ENCODE measurements around the gene MAPKAPK2.

MAPKAPK2 gene

DNA sequence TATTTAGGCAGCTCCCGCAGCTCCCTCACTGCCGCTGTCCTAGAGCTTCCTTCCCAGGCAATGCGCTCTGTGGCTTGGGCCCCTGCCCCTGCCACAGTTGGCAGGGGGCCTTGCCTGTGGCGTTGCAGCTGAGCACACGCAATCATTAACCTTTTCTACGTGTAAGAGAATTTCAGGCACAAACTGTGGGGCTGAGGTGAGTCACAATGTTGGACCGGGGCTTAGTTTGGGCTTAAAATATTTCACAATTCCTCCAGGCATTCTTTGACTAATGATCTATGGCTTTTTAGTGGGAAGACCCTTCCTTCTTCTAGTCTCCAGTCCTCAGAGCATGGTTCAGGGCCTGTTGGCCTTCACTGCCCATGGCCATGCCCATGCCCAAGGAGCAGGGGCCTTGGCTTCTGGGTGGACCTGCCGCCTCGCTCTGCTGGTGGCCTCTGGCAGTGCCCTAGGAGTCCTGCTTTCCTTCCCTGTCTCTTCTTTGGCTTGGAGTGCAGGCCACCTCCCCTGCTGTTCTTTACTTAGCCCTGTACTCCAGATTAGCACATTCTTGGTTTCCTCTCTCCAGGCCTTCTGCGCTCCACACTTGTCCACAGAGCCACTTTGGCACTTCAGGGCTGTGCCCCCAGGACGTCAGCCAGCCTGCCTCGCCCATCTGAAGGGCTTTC, 39.2 kb downstream of the MAPKAPK2 start:
- DNase-seq, result no peak

- peak; percentile 63 for DNase-seq
Observed at GRCh38 chr1:206725109-206725963, 40.6 kb downstream of the MAPKAPK2 start.

GRCh38 chr1:206727981-206728696, 43.4 kb downstream of the MAPKAPK2 start:
- no peak for DNase-seq

DNA sequence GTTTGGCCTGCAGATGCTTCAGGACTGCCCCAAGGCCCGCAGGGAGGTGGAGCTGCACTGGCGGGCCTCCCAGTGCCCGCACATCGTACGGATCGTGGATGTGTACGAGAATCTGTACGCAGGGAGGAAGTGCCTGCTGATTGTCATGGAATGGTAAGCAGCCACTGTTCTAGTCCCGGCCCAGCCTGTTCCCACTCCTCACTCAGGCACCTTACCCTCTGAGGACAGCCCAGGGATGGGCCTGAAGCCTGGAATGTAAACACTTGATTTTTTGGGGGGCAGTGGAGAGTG, 43.9 kb downstream of the MAPKAPK2 start:
- DNase-seq, result no peak

GRCh38 chr1:206729050-206729449, 44.3 kb downstream of the MAPKAPK2 start:
- no peak for DNase-seq

GRCh38 chr1:206729507-206729906, 44.8 kb downstream of the MAPKAPK2 start:
- DNase-seq, result no peak

DNA sequence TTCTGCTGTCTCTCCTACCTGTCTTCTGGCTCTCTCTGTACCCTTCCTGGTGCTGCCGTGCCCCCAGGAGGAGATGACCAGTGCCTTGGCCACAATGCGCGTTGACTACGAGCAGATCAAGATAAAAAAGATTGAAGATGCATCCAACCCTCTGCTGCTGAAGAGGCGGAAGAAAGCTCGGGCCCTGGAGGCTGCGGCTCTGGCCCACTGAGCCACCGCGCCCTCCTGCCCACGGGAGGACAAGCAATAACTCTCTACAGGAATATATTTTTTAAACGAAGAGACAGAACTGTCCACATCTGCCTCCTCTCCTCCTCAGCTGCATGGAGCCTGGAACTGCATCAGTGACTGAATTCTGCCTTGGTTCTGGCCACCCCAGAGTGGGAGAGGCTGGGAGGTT, 47.8 kb downstream of the MAPKAPK2 start:
- DNase-seq, result no peak

DNA sequence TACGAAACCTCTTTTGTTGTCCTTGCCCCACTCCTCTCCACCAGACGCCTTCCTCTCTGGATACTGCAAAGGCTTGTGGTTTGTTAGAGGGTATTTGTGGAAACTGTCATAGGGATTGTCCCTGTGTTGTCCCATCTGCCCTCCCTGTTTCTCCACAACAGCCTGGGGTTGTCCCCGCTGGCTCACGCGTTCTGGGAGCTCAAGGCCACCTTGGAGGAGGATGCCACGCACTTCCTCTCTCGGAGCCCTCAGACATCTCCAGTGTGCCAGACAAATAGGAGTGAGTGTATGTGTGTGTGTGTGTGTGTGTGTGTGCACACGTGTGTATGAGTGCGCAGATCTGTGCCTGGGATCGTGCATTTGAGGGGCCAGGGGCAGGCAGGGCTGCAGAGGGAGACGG, 48.3 kb downstream of the MAPKAPK2 start:
- no peak for DNase-seq

- DNase-seq, result peak; percentile 64
Observed at GRCh38 chr1:206734499-206735142, 49.9 kb downstream of the MAPKAPK2 start.

DNA sequence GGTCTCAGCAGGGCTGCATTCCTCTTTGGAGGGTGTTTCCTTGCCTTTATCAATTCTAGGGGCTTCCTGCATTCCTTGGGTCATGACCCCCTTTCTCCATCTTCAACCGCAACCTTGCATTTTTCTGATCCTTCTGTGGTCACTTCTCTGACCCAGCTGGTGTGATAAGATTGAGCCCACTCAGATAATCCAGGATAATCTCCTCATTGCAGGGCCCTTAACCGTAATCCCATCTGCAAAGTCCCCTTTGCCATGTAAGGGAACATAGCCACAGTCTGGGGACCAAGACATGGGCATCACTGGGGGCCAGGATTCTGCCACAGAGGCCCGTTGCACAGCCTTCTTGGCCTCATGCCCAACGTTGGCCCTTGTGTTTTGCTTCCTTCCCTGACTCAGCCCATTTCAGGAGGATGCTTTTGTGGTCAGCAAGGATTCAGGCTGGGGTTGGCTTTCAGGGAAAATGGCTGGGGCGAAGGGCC, 50.9 kb downstream of the MAPKAPK2 start:
- no peak for DNase-seq

GRCh38 chr1:206736878-206737728, 52.4 kb downstream of the MAPKAPK2 start:
- DNase-seq, result no peak

DNA sequence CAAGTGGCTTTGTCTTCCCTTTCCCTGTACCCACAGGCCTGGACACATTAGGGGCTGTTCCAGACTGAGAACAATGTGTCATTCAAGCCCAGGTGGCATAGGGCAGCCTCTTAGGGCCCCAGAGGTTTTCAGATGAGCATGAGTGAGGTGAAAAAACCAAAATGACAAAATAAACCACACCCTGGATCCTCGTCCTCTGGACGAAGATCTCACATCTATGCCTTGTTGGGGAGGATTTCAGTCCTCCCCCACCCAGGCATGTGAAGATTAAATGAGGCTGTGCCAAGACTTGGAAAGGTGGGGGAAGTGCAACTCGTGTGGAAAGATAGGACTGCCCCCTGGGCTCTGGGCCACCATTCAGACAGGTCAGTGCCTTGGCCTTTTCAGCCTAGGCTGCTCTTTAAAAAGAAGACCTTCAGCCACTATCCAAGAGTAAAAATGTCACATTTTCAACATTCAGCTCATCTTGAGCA, 53.1 kb downstream of the MAPKAPK2 start:
- no peak for DNase-seq

GRCh38 chr1:206738370-206739366, 54.0 kb downstream of the MAPKAPK2 start:
- no peak for DNase-seq

GRCh38 chr1:206739411-206740076, 54.8 kb downstream of the MAPKAPK2 start:
- DNase-seq, result no peak

GRCh38 chr1:206741142-206741701, 56.5 kb downstream of the MAPKAPK2 start:
- DNase-seq, result no peak

GRCh38 chr1:206742719-206743383, 58.1 kb downstream of the MAPKAPK2 start:
- DNase-seq, result no peak

DNA sequence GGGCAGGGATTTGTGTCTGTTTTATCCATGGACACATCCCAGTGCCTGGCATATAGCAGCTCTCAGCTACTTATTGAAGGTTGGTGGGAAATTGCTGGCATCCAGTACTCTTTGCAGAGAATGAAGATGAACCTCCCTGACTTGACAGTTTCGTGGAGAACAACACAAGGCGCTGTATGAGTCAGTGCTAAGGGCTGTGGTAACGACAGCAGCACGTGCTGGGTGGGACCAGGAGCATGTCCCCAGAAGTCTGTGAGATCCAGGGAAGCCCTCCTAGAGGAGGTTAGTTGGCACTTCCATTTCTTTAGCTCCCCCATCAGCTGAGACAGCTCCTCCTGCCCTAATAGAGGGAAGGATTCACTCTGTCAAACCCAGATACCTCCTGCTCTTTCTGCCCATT, 60.0 kb downstream of the MAPKAPK2 start:
- no peak for DNase-seq

- no peak for DNase-seq
Observed at GRCh38 chr1:206745301-206745700, 60.6 kb downstream of the MAPKAPK2 start.

GRCh38 chr1:206748348-206749030, 63.8 kb downstream of the MAPKAPK2 start:
- DNase-seq, result no peak

Measured in eye (tissue), 1 donor.